SU-DHL-6 (cell line): ENCODE results near the gene CAMK2D.

Source experiments
- H2AFZ ChIP-seq: fragments of 200-600 bp; sonication (generic); 2 replicates; pipeline ENCODE4 v1.6.1; 2014; ENCODE audit warnings: low read depth, mild to moderate bottlenecking, moderate library complexity, mixed read lengths, antibody characterized with exemption, low read length; ENCODE audit not compliant: severe bottlenecking
- H3F3A ChIP-seq: fragments of 200-600 bp; shearing (Covaris generic); 2 replicates; pipeline ENCODE4 v1.6.0; 2016; ENCODE audit warnings: antibody characterized with exemption, mild to moderate bottlenecking; ENCODE audit not compliant: insufficient read depth
- H3K27ac ChIP-seq: fragments of 200-600 bp; sonication (generic); 2 replicates; pipeline ENCODE4 v1.5.1; 2016; ENCODE audit warnings: low read depth, mild to moderate bottlenecking, low read length, moderate library complexity, mixed read lengths
- H3K27me3 ChIP-seq: fragments of 200-600 bp; sonication (generic), shearing (Covaris generic); 2 replicates; pipeline ENCODE4 v1.6.0; 2014; ENCODE audit warnings: mild to moderate bottlenecking, low read length
- H3K36me3 ChIP-seq: fragments of 200-600 bp; sonication (generic); 2 replicates; pipeline ENCODE4 v1.6.1; 2014; ENCODE audit warnings: mild to moderate bottlenecking, low read length, mixed read lengths
- H3K4me2 ChIP-seq: fragments of 300-600, 200-600 bp; shearing (Covaris generic), sonication (generic); 2 replicates; pipeline ENCODE4 v1.6.0; 2014; ENCODE audit warnings: low read length, low read depth, mild to moderate bottlenecking; ENCODE audit not compliant: poor library complexity, severe bottlenecking
- H3K4me3 ChIP-seq: fragments of 200-600 bp; sonication (generic); 2 replicates; pipeline ENCODE4 v1.5.1; 2014; ENCODE audit warnings: antibody characterized with exemption, low read length, mild to moderate bottlenecking, mixed read lengths; ENCODE audit not compliant: insufficient read depth, poor library complexity, severe bottlenecking
- H3K79me2 ChIP-seq: fragments of 200-600 bp; sonication (generic); 2 replicates; pipeline ENCODE4 v1.6.1; 2014; ENCODE audit warnings: mild to moderate bottlenecking, low read length, moderate library complexity; ENCODE audit not compliant: insufficient read depth
- H3K9ac ChIP-seq: fragments of 200-600 bp; sonication (generic); 2 replicates; pipeline ENCODE4 v1.7.0; 2014; ENCODE audit warnings: mild to moderate bottlenecking, low read length
- H3K9me2 ChIP-seq: fragments of 200-600 bp; sonication (generic); replicated peaks from 2 replicates; pipeline ENCODE4 v1.6.1; 2014; ENCODE audit warnings: low read length; ENCODE audit not compliant: insufficient read depth
- H3K9me3 ChIP-seq: fragments of 200-600 bp; sonication (generic); 2 replicates; pipeline ENCODE4 v1.6.1; 2014; ENCODE audit warnings: low read length, mixed read lengths; ENCODE audit not compliant: insufficient read depth
- H4K20me1 ChIP-seq: fragments of 200-600 bp; sonication (generic); 2 replicates; pipeline ENCODE4 v1.6.1; 2014; ENCODE audit warnings: low read depth, mild to moderate bottlenecking, antibody characterized with exemption, low read length, moderate library complexity, mixed read lengths
- EZH2phosphoT487 ChIP-seq: fragments of 200-600 bp; sonication (generic), shearing (Covaris generic); conservative IDR thresholded peaks from 2 replicates; pipeline ENCODE4 v1.6.1; 2018; ENCODE audit warnings: mild to moderate bottlenecking, antibody characterized with exemption, low read length, moderate library complexity, mixed read lengths
- TF ChIP-seq, protein P1 (sequence below): fragments of 200-600 bp; sonication (generic); IDR thresholded peaks from one replicate; pipeline ENCODE4 v1.5.1; 2017; ENCODE audit warnings: antibody characterized with exemption, mild to moderate bottlenecking, low read length, moderate library complexity; ENCODE audit not compliant: insufficient read depth, poor library complexity, severe bottlenecking

Gene CAMK2D

DNA sequence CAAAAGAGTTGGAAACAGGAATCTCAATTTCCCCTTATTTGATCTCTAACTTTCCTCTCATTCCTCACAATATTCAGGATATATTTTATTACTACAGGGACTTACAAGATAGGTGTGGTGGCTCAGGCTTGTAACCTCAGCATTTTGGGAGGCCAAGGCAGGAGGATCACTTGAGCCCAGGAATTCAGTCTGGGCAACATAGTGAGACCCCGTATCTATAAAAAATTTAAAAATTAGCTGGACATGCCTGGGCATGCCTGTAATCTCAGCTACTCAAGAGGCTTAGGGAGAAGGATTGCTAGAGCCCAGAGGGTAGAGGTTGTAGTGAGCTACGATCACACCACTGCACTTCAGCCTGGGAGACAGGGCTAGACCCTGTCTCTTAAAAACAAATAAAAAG is 200.4 kb downstream of the CAMK2D start:
- Histone ChIP-seq H3K9me2 (no peaks in the 10 kb centered on the region), H3K36me3 (no peaks in the 10 kb centered on the region), H3K4me3 (no peak overlapping the region), H3K27me3 (no peaks in the 10 kb centered on the region), H3F3A (peaks cover 5% of the 10 kb centered on the region; the same call in 1 of the 2 replicates), H2AFZ (no peak overlapping the region), H3K27ac (no peak overlapping the region), H4K20me1 (no peaks in the 10 kb centered on the region), H3K9me3 (no peaks in the 10 kb centered on the region), H3K9ac (no peak overlapping the region), H3K79me2 (no peaks in the 10 kb centered on the region), H3K4me2 (no peak overlapping the region)
- no peak for TF ChIP-seq EZH2phosphoT487
- TF ChIP-seq, protein P1, sequence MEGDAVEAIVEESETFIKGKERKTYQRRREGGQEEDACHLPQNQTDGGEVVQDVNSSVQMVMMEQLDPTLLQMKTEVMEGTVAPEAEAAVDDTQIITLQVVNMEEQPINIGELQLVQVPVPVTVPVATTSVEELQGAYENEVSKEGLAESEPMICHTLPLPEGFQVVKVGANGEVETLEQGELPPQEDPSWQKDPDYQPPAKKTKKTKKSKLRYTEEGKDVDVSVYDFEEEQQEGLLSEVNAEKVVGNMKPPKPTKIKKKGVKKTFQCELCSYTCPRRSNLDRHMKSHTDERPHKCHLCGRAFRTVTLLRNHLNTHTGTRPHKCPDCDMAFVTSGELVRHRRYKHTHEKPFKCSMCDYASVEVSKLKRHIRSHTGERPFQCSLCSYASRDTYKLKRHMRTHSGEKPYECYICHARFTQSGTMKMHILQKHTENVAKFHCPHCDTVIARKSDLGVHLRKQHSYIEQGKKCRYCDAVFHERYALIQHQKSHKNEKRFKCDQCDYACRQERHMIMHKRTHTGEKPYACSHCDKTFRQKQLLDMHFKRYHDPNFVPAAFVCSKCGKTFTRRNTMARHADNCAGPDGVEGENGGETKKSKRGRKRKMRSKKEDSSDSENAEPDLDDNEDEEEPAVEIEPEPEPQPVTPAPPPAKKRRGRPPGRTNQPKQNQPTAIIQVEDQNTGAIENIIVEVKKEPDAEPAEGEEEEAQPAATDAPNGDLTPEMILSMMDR = no peak

DNA sequence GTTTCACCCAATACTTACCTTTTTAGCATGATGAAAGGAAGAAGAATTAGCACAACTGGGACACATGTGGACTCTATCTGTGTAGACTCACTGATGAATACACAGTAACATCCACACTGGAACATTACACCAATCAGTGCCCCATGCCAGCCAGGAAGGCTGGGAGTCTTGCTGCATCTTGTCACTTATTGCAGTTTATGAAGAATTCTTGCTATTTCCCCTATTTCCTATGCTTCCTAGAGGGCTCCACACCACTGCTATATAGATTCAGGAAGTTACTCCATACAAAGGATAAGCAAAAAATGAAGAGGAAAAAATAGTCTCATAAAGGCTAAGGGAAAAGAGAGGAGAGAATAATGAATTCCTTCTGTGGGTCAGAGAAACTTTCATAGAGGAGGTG is 201.0 kb downstream of the CAMK2D start:
- no peak overlapping the region for H3K9ac ChIP-seq
- TF ChIP-seq EZH2phosphoT487 = no peak
- TF ChIP-seq, protein P1 = no peak
- H3K4me2 ChIP-seq = no peak overlapping the region
- no peaks in the 10 kb centered on the region for H3F3A ChIP-seq
- H2AFZ ChIP-seq = no peak overlapping the region
- no peaks in the 10 kb centered on the region for H3K27me3 ChIP-seq
- H3K9me3 ChIP-seq = no peaks in the 10 kb centered on the region
- H4K20me1 ChIP-seq = no peaks in the 10 kb centered on the region
- no peak overlapping the region for H3K27ac ChIP-seq
- no peak overlapping the region for H3K4me3 ChIP-seq
- no peaks in the 10 kb centered on the region for H3K9me2 ChIP-seq
- H3K79me2 ChIP-seq = no peaks in the 10 kb centered on the region
- H3K36me3 ChIP-seq = no peaks in the 10 kb centered on the region

DNA sequence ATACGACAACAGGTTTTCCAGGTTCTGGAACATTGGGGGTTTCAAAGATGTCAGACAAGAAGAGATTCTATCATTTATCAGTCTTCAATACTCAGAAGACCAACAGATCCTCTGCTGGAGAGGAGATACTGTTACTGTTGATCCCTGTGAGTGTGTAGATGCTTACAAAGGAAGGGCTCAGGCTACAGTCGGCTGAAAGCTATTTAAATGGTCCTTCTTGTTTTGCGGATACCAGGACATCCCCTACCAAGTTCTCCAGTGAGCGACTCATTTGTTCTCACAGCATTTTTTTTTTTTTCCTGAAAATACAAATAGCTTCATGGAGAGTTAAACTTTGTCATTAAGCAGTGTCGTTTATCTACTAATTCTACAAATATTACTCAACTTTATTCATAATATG is 201.6 kb downstream of the CAMK2D start:
- Histone ChIP-seq H3K9ac (no peak overlapping the region), H4K20me1 (no peaks in the 10 kb centered on the region), H3K36me3 (no peaks in the 10 kb centered on the region), H3F3A (no peaks in the 10 kb centered on the region), H3K4me2 (no peak overlapping the region), H3K9me2 (no peaks in the 10 kb centered on the region), H3K27ac (no peak overlapping the region), H3K79me2 (no peaks in the 10 kb centered on the region), H3K4me3 (no peak overlapping the region), H3K27me3 (no peaks in the 10 kb centered on the region), H3K9me3 (no peaks in the 10 kb centered on the region), H2AFZ (no peak overlapping the region)
- TF ChIP-seq, protein P1 = no peak
- no peak for TF ChIP-seq EZH2phosphoT487
